Suprapubic skin (tissue), 3 donors: ENCODE results near the gene EXOSC9.

Experiments
- POLR2A ChIP-seq, 2 donors: fragments of 450-650 bp; IDR thresholded peaks; one replicate each; pipeline ENCODE4 v1.6.1; 2017; ENCODE audit warnings: antibody characterized with exemption in 2 of 2, mild to moderate bottlenecking in 2 of 2, moderate library complexity in 2 of 2
- TF ChIP-seq, protein P1 (sequence below), 2 donors: fragments of 200-600 bp in 1 of 2; fragments of 450-650 bp in 1 of 2; sonication (generic) in 1 of 2; IDR thresholded peaks; one replicate each; pipeline ENCODE4 v1.5.1; 2016 to 2019; ENCODE audit warnings: antibody characterized with exemption in 2 of 2, mild to moderate bottlenecking in 1 of 2, moderate library complexity in 1 of 2

DNA sequence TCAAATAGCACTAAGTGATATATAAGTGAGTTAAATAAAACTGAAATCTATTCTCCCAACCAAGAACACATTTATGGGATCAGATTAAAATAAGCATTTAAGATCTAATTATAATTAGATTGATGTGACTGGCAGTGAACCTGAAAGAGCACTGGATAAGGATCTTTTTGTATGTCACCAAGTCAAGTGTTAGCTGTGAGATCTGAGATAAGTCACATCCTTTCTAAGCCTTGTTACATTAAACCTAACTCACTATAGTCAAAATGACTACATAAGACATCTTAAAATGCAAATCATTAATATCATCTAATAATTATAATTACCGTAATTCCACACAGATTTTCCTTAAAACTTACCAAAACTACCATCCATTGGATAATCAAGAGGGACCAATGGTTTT is 20.9 kb downstream of the EXOSC9 start:
- TF ChIP-seq, protein P1, sequence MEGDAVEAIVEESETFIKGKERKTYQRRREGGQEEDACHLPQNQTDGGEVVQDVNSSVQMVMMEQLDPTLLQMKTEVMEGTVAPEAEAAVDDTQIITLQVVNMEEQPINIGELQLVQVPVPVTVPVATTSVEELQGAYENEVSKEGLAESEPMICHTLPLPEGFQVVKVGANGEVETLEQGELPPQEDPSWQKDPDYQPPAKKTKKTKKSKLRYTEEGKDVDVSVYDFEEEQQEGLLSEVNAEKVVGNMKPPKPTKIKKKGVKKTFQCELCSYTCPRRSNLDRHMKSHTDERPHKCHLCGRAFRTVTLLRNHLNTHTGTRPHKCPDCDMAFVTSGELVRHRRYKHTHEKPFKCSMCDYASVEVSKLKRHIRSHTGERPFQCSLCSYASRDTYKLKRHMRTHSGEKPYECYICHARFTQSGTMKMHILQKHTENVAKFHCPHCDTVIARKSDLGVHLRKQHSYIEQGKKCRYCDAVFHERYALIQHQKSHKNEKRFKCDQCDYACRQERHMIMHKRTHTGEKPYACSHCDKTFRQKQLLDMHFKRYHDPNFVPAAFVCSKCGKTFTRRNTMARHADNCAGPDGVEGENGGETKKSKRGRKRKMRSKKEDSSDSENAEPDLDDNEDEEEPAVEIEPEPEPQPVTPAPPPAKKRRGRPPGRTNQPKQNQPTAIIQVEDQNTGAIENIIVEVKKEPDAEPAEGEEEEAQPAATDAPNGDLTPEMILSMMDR (IDR thresholded peaks at IDR 0.05), result no peak
- no peak for TF ChIP-seq POLR2A (IDR thresholded peaks at IDR 0.05)
